Liver (tissue), 9 donors: ENCODE results near the gene DNM3. TPM values are rescaled to one million over a fixed set of nuclear protein-coding genes. Genes with fewer than 3 reads are reported as not detected.

Source experiments
- DNase-seq: peaks from one replicate; pipeline ENCODE4 v3.0.0-alpha.2; 2017; ENCODE audit warnings: low spot score
- H3K27ac ChIP-seq, 2 donors: one replicate each; pipeline ENCODE4 v1.7.0; 2013; ENCODE audit warnings: inconsistent platforms in 2 of 2, low read length in 2 of 2, control low read depth in 1 of 2, low read depth in 1 of 2, mild to moderate bottlenecking in 1 of 2
- H3K27me3 ChIP-seq, 4 donors: one replicate each; pipeline versions ENCODE4 v1.6.1 to v1.7.0; 2013; ENCODE audit warnings: low read length in 3 of 4, inconsistent platforms in 1 of 4, mild to moderate bottlenecking in 1 of 4, moderate library complexity in 1 of 4; ENCODE audit not compliant: control insufficient read depth in 4 of 4, insufficient read depth in 4 of 4
- H3K36me3 ChIP-seq, 4 donors: one replicate each; pipeline versions ENCODE4 v1.6.1 to v1.7.0; 2013; ENCODE audit warnings: low read length in 3 of 4, mild to moderate bottlenecking in 3 of 4, low read depth in 1 of 4, moderate library complexity in 1 of 4; ENCODE audit not compliant: control insufficient read depth in 4 of 4, insufficient read depth in 3 of 4
- H3K4me1 ChIP-seq, 4 donors: one replicate each; pipeline versions ENCODE4 v1.6.1 to v1.7.0; 2013; ENCODE audit warnings: low read length in 3 of 4, mild to moderate bottlenecking in 3 of 4, moderate library complexity in 1 of 4; ENCODE audit not compliant: control insufficient read depth in 4 of 4, insufficient read depth in 4 of 4
- H3K4me3 ChIP-seq, 3 donors: one replicate each; pipeline versions ENCODE4 v1.6.1 to v1.7.0; 2013; ENCODE audit warnings: low read length in 3 of 3, control low read depth in 1 of 3, low read depth in 1 of 3, mild to moderate bottlenecking in 1 of 3
- H3K9ac ChIP-seq, 2 donors: one replicate each; pipeline ENCODE4 v1.7.0; 2013; ENCODE audit warnings: low read length in 2 of 2, mild to moderate bottlenecking in 2 of 2, moderate library complexity in 2 of 2, control low read depth in 1 of 2, low read depth in 1 of 2
- H3K9me3 ChIP-seq, 4 donors: one replicate each; pipeline versions ENCODE4 v1.6.1 to v1.7.0; 2013; ENCODE audit warnings: low read length in 3 of 4; ENCODE audit not compliant: control insufficient read depth in 4 of 4
- ATF3 ChIP-seq: IDR thresholded peaks from 2 replicates; pipeline ENCODE4 v1.6.1; 2016; ENCODE audit warnings: antibody characterized with exemption
- CTCF ChIP-seq: fragments of 150-350 bp; IDR thresholded peaks from 2 replicates; pipeline ENCODE4 v1.5.1; 2017; ENCODE audit warnings: improper control_type of control experiment, low read depth, low read length; ENCODE audit not compliant: missing input control
- EGR1 ChIP-seq, 2 donors: IDR thresholded peaks; 2 replicates each; pipeline ENCODE4 v1.6.1; 2016 to 2018; ENCODE audit warnings: antibody characterized with exemption in 2 of 2, low read depth in 2 of 2
- FOXA1 ChIP-seq: IDR thresholded peaks from 2 replicates; pipeline ENCODE4 v1.6.1; 2016; ENCODE audit warnings: antibody characterized with exemption
- FOXA2 ChIP-seq: IDR thresholded peaks from 2 replicates; pipeline ENCODE4 v1.6.1; 2016; ENCODE audit warnings: antibody characterized with exemption
- GABPA ChIP-seq, 2 donors: IDR thresholded peaks in 1 of 2; conservative IDR thresholded peaks in 1 of 2; 2 replicates each; pipeline ENCODE4 v1.6.1; 2016; ENCODE audit warnings: antibody characterized with exemption in 2 of 2, mild to moderate bottlenecking in 1 of 2, moderate library complexity in 1 of 2
- HNF4A ChIP-seq, 2 donors: conservative IDR thresholded peaks; 2 replicates each; pipeline ENCODE4 v1.6.1; 2016; ENCODE audit warnings: antibody characterized with exemption in 2 of 2, mild to moderate bottlenecking in 2 of 2
- HNF4G ChIP-seq: IDR thresholded peaks from 2 replicates; pipeline ENCODE4 v1.6.1; 2016; ENCODE audit warnings: antibody characterized with exemption
- JUND ChIP-seq, 2 donors: IDR thresholded peaks; 2 replicates each; pipeline ENCODE4 v1.6.1; 2016; ENCODE audit warnings: antibody characterized with exemption in 2 of 2
- MAX ChIP-seq: IDR thresholded peaks from 2 replicates; pipeline ENCODE4 v1.6.1; 2016; ENCODE audit warnings: antibody characterized with exemption
- NR2F2 ChIP-seq: IDR thresholded peaks from 2 replicates; pipeline ENCODE4 v1.6.1; 2016; ENCODE audit warnings: antibody characterized with exemption
- RAD21 ChIP-seq, 2 donors: IDR thresholded peaks; 2 replicates each; pipeline ENCODE4 v1.6.1; 2016; ENCODE audit warnings: antibody characterized with exemption in 2 of 2, mild to moderate bottlenecking in 2 of 2
- REST ChIP-seq: IDR thresholded peaks from 2 replicates; pipeline ENCODE4 v1.6.1; 2016; ENCODE audit warnings: antibody characterized with exemption, mild to moderate bottlenecking
- RXRA ChIP-seq, 2 donors: IDR thresholded peaks; 2 replicates each; pipeline ENCODE4 v1.6.1; 2017 to 2018; ENCODE audit warnings: antibody characterized with exemption in 2 of 2, mild to moderate bottlenecking in 1 of 2
- SP1 ChIP-seq: IDR thresholded peaks from 2 replicates; pipeline ENCODE4 v1.6.1; 2018; ENCODE audit warnings: antibody characterized with exemption, mild to moderate bottlenecking
- TAF1 ChIP-seq: conservative IDR thresholded peaks from 2 replicates; pipeline ENCODE4 v1.6.1; 2016; ENCODE audit warnings: antibody characterized with exemption, mild to moderate bottlenecking
- YY1 ChIP-seq: IDR thresholded peaks from 2 replicates; pipeline ENCODE4 v1.6.1; 2016; ENCODE audit warnings: antibody characterized with exemption, mild to moderate bottlenecking
- ZBTB33 ChIP-seq: IDR thresholded peaks from 2 replicates; pipeline ENCODE4 v1.6.1; 2016; ENCODE audit warnings: antibody characterized with exemption
- whole genome bisulfite sequencing: extraction: QIAGEN DNeasy Blood & Tissue Kit; methylation state at CpG from one replicate; pipeline ENCODE4 v1.1.7; 2013; 5-methylcytosine and 5-hydroxymethylcytosine counted together
- polyA plus RNA-seq, 2 donors: library from polyadenylated mRNA; stranded (reverse) in 1 of 2; unstranded in 1 of 2; fragments of 200-250 nt in 1 of 2; fragments of >200 nt in 1 of 2; fragmentation: Nextera tagmentation in 1 of 2; extraction: Ambion mirVana in 1 of 2; gene quantifications; one replicate each; pipeline versions ENCODE4 v1.2.1 to v1.2.3, GENCODE V29; 2013 to 2015
- total RNA-seq, 2 donors: library from RNA; depleted of rRNA; stranded (reverse); fragments of >200 nt; gene quantifications; one replicate each; pipeline ENCODE4 v1.2.3, GENCODE V29; 2014
- donor health status: healthy.
- donor health status: healthy.
- donor health status: healthy.
- donor health status: healthy.
- donor health status: healthy.

DNM3 gene
- total and polyA plus RNA-seq, 4 donors = 0.08 to 3.2 (median 1.0) TPM

GRCh38 chr1:171828794-171829193, 12.5 kb upstream of the DNM3 start:
- WGBS = 94% methylated on average over 11 of the region's 11 CpGs
- Histone ChIP-seq H3K9me3 (peaks cover 3 to 10% (median 6%) of the 10 kb centered on the region in 4 donors), H3K4me3 (no peak overlapping the region), H3K4me1 (no peaks in the 10 kb centered on the region), H3K27me3 (no peaks in the 10 kb centered on the region), H3K36me3 (no peaks in the 10 kb centered on the region), H3K9ac (no peak overlapping the region), H3K27ac (no peak overlapping the region)
- no peak for TF ChIP-seq RAD21 (IDR thresholded peaks at IDR 0.05)
- TF ChIP-seq CTCF = no peak
- TF ChIP-seq JUND (IDR thresholded peaks at IDR 0.05) = no peak
- no peak for TF ChIP-seq HNF4G
- TF ChIP-seq REST = no peak
- no peak for TF ChIP-seq ZBTB33
- no peak for TF ChIP-seq EGR1 (IDR thresholded peaks at IDR 0.05; ENCODE audit: low read depth in 2 of 2)
- no peak for TF ChIP-seq SP1
- no peak for TF ChIP-seq FOXA2
- TF ChIP-seq YY1 = no peak
- TF ChIP-seq FOXA1 = no peak
- no peak for TF ChIP-seq HNF4A (conservative IDR thresholded peaks at IDR 0.05)
- TF ChIP-seq ATF3 = no peak
- TF ChIP-seq GABPA (IDR thresholded peaks at IDR 0.05 in 1 of 2, conservative IDR thresholded peaks at IDR 0.05 in 1 of 2) = no peak
- TF ChIP-seq MAX = no peak
- TF ChIP-seq RXRA (IDR thresholded peaks at IDR 0.05) = no peak
- no peak for TF ChIP-seq NR2F2
- TF ChIP-seq TAF1 = no peak
- no peak for DNase-seq
